HUDEP-2 (cell line): ENCODE measurements around the gene CTPS2.
"Not testable (repeated sequence)": the region's sequence is repeated elsewhere in the genome, so short reads cannot be mapped to it uniquely, and the experiment has no call there.

Source experiments
- DNase-seq, 76 experiments: peaks; one replicate each; lab custom pipeline; 2025; ENCODE audit not compliant: unreplicated experiment in 76 of 76; lab: John Stamatoyannopoulos, UW

CTPS2 gene

GRCh38 chrX:16658284-16658683, 54.2 kb downstream of the CTPS2 start:
- DNase-seq, result no peak

DNA sequence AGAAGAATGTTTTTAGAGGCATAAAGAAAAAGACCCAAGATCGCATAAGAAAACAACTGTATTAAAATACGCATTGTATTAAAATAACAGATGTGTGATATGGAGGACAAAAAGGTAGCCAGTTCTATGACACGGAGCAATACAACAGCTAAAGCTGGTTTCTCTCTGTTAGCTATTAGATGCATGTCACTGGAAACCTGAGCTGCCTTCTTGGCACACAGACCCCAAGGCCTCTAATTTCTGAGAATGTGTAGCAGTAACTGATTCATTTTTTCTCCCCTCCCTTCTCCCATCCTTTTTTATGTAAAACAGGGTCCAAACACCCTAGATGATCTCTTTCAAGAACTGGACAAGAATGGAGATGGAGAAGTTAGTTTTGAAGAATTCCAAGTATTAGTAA, 58.4 kb downstream of the CTPS2 start:
- no peak for DNase-seq

- peak in 1 of 76 experiments; percentile 0 for DNase-seq
Observed at GRCh38 chrX:16653424-16653823, 59.0 kb downstream of the CTPS2 start.

- DNase-seq, result no peak
Observed at GRCh38 chrX:16651391-16652024, 61.0 kb downstream of the CTPS2 start.

- no peak for DNase-seq
Observed at GRCh38 chrX:16649858-16650257, 62.6 kb downstream of the CTPS2 start, which contains the start of gene S100G. TSS of gene S100G (plus strand) at chrX:16650158. CDS start at chrX:16651007, 849 bp downstream.

- DNase-seq, result no peak
Observed at GRCh38 chrX:16646366-16647138, 65.9 kb downstream of the CTPS2 start.

GRCh38 chrX:16643176-16643575, 69.3 kb downstream of the CTPS2 start:
- no peak for DNase-seq

- no peak for DNase-seq
Observed at GRCh38 chrX:16640823-16641222, 71.6 kb downstream of the CTPS2 start.

DNA sequence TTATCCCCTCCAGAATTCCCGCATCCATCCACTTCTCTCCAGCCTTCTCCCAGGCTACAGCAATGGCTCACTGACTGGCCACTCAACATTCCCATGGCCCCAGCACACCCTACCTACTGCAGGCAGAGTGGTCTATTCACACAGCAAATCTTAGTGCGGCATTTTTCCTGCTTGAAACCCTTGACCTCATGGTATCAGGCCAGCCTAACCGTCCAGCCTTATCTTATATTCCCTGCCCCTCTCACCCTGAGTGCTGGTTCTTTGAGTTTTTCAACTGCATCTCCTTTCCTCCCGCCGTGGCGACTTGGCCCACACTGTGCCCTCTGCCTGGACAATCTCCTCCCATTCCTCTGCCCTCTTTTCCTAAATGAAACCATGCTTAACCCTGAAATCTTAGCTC, 72.5 kb downstream of the CTPS2 start:
- peak in 1 of 76 experiments; percentile 6 for DNase-seq

- DNase-seq, result no peak
Observed at GRCh38 chrX:16638533-16638932, 73.9 kb downstream of the CTPS2 start.

DNA sequence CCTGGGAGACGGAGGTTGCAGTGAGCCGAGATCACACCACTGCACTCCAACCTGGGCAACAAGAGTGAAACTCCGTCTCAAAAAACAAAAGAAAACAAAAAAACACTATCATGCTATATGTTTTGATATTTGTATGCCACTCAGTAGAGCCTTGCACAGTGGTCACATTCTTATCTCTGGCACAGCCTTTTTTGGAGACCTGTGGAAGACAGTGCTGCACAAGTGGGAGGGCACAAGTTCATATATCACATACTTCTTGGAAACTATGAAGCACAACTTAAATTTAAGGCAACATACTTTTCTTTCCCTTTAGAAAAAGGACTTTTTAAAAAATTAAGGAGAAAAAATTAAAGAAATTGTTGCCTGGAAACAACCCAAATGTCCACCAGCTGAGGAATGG, 76.9 kb downstream of the CTPS2 start:
- peak in 7 of 76 experiments; percentile 0 to 29 (median 5) for DNase-seq

DNA sequence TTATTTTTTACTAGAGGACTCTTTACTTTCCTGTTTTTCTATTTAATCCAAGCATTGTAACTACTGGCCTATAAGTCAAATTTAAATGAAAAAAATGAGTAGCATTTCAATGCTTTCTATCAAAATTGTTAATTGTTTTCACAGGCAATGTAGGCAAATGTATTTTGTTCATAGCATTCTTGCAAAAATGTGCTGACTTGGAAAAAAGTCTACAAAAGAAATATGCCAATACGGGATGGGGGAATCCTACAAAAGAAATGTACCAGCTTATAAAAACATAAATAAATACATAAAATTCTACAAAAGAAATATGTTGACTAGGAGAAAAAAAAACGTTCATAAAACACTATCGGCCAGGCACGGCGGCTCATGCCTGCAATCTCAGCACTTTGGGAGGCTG, 77.4 kb downstream of the CTPS2 start:
- no peak for DNase-seq

DNA sequence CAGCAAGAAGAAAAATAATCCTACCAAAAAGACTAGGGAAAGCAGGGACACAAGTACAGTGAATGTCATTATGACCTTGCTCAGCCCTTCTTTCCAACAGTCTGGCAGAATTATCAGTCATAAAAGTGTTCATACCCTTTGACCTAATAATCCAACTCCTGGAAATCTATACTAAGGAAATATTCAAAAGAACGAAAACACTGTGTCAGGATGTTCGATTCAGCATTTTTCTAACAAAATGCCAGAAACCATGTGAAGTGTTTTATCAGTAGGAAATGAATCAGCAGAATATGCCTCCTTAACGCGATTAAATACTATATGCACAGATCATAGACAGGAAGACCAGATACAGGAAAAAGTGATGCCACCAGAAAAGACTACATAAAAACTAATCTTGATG, 78.7 kb downstream of the CTPS2 start:
- DNase-seq, result peak in 16 of 76 experiments; percentile 0 to 34 (median 4)

GRCh38 chrX:16629909-16630308, 82.6 kb downstream of the CTPS2 start:
- DNase-seq, result peak in 66 of 76 experiments; percentile 0 to 59 (median 22)

DNA sequence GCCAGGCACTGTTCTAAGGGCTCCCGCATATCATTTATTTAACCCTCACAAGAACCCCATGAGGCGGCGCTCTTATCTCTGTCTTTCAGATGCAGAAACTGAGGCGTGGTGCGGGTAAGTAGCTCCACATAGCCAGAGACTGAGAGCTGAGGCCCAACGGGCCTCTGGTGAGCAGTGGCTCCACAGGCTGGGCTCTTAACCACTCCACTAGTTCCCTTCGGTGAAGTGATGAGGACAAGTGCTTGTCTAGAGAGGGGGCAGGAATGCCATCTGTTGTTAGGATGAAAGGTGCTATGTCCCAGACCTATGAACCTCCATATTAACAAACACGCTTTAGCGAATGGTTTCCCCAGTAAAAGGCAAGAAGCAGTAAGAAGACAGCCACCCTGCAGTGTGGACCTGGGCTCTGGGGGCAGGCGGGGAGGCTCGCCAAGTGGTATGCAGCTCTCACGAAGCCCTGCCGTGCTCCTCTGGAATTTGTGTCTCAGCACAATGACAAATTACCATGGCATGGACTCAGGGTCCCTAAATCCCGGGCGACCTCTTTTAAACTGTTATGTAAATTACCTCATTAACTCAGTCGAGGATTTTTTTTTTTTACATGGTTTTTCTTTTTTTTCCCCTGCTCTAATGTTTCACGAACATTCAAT, 83.4 kb downstream of the CTPS2 start:
- peak in 74 of 76 experiments; percentile 6 to 85 (median 64) for DNase-seq

DNA sequence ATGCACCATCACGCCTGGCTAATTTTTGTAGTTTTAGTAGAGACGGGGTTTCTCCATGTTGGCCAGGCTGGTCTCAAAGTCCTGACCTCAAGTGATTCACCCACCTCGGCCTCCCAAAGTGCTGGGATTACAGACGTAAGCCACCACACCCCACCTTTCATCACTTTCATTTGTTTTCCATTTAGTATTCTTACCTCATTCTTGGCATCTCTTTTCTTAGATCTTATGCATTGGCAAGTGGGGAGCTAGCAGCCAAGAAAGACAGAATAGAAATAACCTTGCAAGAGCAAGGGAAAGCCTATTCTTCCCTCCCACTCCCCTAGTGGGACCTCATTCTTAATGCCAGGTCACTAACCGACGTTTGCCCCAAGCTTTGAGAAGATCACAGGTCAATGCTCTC, 84.0 kb downstream of the CTPS2 start:
- peak in 1 of 76 experiments; percentile 34 for DNase-seq

DNA sequence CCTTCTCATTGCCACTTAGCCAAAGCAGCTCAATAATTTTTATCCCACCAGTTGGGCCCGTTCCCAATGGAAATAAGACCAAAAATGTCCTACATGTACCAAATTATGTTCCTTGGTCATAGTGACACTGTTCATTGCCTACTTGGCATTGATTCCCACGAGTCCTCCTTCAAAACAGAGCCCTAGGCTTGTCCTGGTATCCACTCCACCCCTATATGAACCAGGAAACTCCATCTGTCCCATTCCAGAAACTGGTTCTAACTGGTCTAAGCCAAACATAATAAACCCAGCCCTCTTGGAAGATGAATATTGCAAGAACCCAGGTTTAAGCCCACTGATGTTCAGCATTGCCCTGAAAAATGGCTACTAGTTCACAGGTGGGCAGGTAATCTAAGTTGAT, 93.4 kb downstream of the CTPS2 start:
- no peak for DNase-seq

GRCh38 chrX:16618422-16618821, 94.0 kb downstream of the CTPS2 start:
- no peak for DNase-seq

DNA sequence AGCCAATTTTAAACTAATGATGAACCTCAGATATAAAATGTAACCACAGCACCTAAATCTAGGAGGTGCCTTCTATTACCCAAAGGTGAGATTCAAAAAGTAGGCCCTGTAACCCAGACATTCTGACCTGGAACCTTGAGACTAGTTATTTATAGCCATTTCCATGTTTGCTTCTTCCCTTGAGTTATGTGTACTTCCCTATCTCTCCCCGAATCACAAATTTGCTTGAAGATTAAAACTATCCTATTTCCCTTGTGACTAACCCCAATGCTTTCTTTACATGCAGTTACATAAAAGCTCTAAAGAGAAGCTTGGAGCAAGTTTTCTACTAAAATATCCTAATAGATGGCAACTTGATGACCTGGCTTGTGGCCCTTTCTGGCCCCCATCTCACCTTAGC, 95.1 kb downstream of the CTPS2 start:
- no peak for DNase-seq

DNA sequence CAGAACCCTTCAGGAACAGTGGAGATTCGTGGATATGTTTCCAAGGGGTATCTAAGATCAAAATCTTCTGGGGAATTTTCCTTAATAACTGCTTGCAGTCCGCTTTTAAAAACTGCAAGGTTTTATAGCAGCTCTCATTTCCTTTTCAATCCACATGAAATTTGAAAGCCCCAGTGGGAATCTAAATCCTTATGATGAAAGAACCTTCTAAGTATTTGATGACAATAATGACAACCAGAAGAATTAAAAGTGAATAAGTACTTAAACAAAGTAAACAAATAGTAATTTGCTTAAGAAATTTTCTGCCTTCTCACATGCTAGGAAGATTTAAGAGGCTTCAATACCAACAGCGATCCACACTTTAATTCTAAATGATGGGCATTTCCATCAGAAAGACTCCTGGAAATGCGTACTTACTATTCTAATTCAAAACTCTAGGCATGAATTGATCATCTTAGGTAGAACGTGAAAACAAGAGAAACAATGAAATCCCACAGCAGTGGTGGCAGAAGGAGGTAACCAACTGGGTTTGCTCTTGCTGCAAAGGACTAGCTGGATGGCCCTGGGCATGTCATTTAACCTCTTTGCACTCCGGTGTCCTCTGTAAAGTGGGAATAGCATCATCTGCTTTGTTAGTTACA, 100.1 kb downstream of the CTPS2 start:
- no peak for DNase-seq

GRCh38 chrX:16610654-16611053, 101.8 kb downstream of the CTPS2 start:
- not testable (repeated sequence) for DNase-seq
